GM19395 (cell line): ENCODE data around the gene CACNG6.

Source experiments
- ATAC-seq: cut with Tn5 transposase; IDR thresholded peaks from one replicate; pipeline ENCODE4 v1.9.1; 2021; ENCODE audit warnings: mild to moderate bottlenecking, moderate library complexity; ENCODE audit not compliant: unreplicated experiment

CACNG6 gene

DNA sequence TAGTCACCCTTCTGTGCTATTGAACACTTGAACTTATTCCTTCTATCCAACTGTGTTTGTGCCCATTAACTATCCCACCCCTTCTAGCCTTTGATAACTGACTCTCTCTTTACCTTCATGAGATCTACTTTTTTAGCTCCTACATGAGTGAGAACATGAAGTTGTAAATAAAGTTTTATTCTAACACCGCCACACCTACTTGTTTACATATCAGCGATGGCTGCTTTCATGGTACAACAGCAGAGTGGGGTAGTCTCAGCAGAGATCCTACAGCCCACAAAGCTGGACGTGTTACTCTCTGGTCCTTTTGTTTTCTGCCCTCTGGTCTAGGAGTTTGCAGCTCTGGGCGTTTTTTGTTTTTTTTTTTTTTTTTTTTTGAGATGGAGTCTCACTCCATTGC lies 48.6 kb downstream of the CACNG6 start:
- no peak for ATAC-seq

- ATAC-seq: no peak
Observed at GRCh38 chr19:54041969-54042606, 50.7 kb downstream of the CACNG6 start.

DNA sequence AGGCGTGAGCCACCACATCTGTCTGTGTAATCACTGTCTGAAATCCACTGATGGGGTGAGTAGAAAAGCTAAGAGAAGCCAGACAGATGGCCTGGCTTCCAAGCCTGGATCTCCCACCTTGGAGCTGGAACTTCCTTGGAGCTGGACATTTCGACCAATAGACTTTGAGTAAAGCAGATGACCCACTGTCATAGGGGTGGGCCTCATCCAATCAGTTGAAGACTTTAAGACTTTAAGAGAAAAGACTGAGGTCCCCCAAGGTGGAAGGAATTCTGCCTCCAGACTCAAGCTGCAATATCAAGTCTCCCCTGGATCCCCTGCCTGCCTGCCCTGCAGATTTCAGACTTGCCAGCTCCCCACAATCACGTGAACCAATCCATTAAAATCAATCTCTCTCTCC lies 51.6 kb downstream of the CACNG6 start:
- ATAC-seq: no peak

DNA sequence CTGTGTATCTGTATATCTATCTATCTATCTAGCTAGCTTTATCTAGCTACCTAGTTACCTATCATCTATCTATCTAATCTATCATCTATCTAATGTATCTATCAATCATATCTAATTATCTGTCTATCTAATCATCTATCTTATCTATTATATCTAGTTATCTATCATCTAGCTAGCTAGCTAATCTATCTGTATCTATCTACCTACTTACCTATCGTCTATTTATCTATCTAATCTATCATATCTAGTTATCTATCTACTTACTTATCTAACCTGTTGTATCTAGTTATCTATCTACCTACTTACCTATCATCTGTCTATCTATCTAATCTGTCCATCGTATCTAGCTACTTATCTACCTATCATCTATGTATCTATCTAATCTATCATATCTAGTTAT lies 54.3 kb downstream of the CACNG6 start:
- ATAC-seq: no peak

- no peak for ATAC-seq
Observed at GRCh38 chr19:54047616-54048015, 56.2 kb downstream of the CACNG6 start.
